ENCODE results near the gene YWHAG. TPM values are rescaled to one million over a fixed set of nuclear protein-coding genes. Genes with fewer than 3 reads are reported as not detected.
"Not testable (repeated sequence)": the region's sequence is repeated elsewhere in the genome, so short reads cannot be mapped to it uniquely, and the experiment has no call there.

The YWHAG gene
- polyA plus RNA-seq, 2 donors, result 35.2 to 53.3 TPM

GRCh38 chr7:76342222-76342621 lies 16.6 kb downstream of the YWHAG start:
- 89 to 91% methylated on average over 5 of the region's 5 CpGs for WGBS, 2 donors
- Histone ChIP-seq H3K27ac (ENCODE audit: low read depth in 2 of 2, low read length in 1 of 2) (no peak overlapping the region), H3K27me3 (ENCODE audit: control insufficient read depth in 1 of 2, insufficient read depth in 2 of 2, low read length in 2 of 2) (no peaks in the 10 kb centered on the region), H3K9me3 (ENCODE audit: control insufficient read depth in 2 of 2, insufficient read depth in 1 of 2, low read depth in 1 of 2, low read length in 1 of 2) (no peaks in the 10 kb centered on the region), H3K36me3 (ENCODE audit: control insufficient read depth in 2 of 2, insufficient read depth in 2 of 2, low read length in 1 of 2) (peaks cover 0 to 19% of the 10 kb centered on the region in 2 donors), H3K4me1 (ENCODE audit: control insufficient read depth in 2 of 2, insufficient read depth in 2 of 2, low read length in 1 of 2) (peaks cover 0 to 3% of the 10 kb centered on the region in 2 donors), H3K4me3 (ENCODE audit: low read depth in 1 of 2, low read length in 2 of 2) (no peak overlapping the region)

- no peaks in the 10 kb centered on the region for H3K9me3 ChIP-seq (ENCODE audit: control insufficient read depth in 2 of 2, insufficient read depth in 1 of 2, low read depth in 1 of 2, low read length in 1 of 2)
- WGBS, 2 donors, result 77 to 81% methylated on average over 3 of the region's 3 CpGs
- peak overlapping the region in 1 of 2 donors; percentile 59 for H3K27ac ChIP-seq (ENCODE audit: low read depth in 2 of 2, low read length in 1 of 2)
- peaks cover 0 to 11% of the 10 kb centered on the region in 2 donors for H3K36me3 ChIP-seq (ENCODE audit: control insufficient read depth in 2 of 2, insufficient read depth in 2 of 2, low read length in 1 of 2)
- no peak overlapping the region for H3K4me3 ChIP-seq (ENCODE audit: low read depth in 1 of 2, low read length in 2 of 2)
- H3K27me3 ChIP-seq (ENCODE audit: control insufficient read depth in 1 of 2, insufficient read depth in 2 of 2, low read length in 2 of 2), result no peaks in the 10 kb centered on the region
- H3K4me1 ChIP-seq (ENCODE audit: control insufficient read depth in 2 of 2, insufficient read depth in 2 of 2, low read length in 1 of 2), result peaks cover 0 to 3% of the 10 kb centered on the region in 2 donors
Observed at GRCh38 chr7:76340617-76341131, 18.1 kb downstream of the YWHAG start.

GRCh38 chr7:76338298-76339084 lies 20.3 kb downstream of the YWHAG start:
- no peak overlapping the region for H3K27ac ChIP-seq (ENCODE audit: low read depth in 2 of 2, low read length in 1 of 2)
- 57 to 65% methylated on average over 9 of the region's 9 CpGs for WGBS, 2 donors
- H3K9me3 ChIP-seq (ENCODE audit: control insufficient read depth in 2 of 2, insufficient read depth in 1 of 2, low read depth in 1 of 2, low read length in 1 of 2), result no peaks in the 10 kb centered on the region
- H3K27me3 ChIP-seq (ENCODE audit: control insufficient read depth in 1 of 2, insufficient read depth in 2 of 2, low read length in 2 of 2), result no peaks in the 10 kb centered on the region
- peaks cover 3% of the 10 kb centered on the region in 2 donors for H3K4me1 ChIP-seq (ENCODE audit: control insufficient read depth in 2 of 2, insufficient read depth in 2 of 2, low read length in 1 of 2)
- no peak overlapping the region for H3K4me3 ChIP-seq (ENCODE audit: low read depth in 1 of 2, low read length in 2 of 2)
- H3K36me3 ChIP-seq (ENCODE audit: control insufficient read depth in 2 of 2, insufficient read depth in 2 of 2, low read length in 1 of 2), result peaks cover 0 to 4% of the 10 kb centered on the region in 2 donors

GRCh38 chr7:76337147-76337546 lies 21.6 kb downstream of the YWHAG start:
- 84 to 85% methylated on average over 6 of the region's 6 CpGs for WGBS, 2 donors
- no peaks in the 10 kb centered on the region for H3K9me3 ChIP-seq (ENCODE audit: control insufficient read depth in 2 of 2, insufficient read depth in 1 of 2, low read depth in 1 of 2, low read length in 1 of 2)
- H3K4me1 ChIP-seq (ENCODE audit: control insufficient read depth in 2 of 2, insufficient read depth in 2 of 2, low read length in 1 of 2), result peaks cover 3% of the 10 kb centered on the region in 2 donors
- H3K27me3 ChIP-seq (ENCODE audit: control insufficient read depth in 1 of 2, insufficient read depth in 2 of 2, low read length in 2 of 2), result no peaks in the 10 kb centered on the region
- peak overlapping the region in 1 of 2 donors; percentile 9 for H3K27ac ChIP-seq (ENCODE audit: low read depth in 2 of 2, low read length in 1 of 2)
- no peak overlapping the region for H3K4me3 ChIP-seq (ENCODE audit: low read depth in 1 of 2, low read length in 2 of 2)
- H3K36me3 ChIP-seq (ENCODE audit: control insufficient read depth in 2 of 2, insufficient read depth in 2 of 2, low read length in 1 of 2), result peaks cover 0 to under 1% of the 10 kb centered on the region in 2 donors

GRCh38 chr7:76336094-76336493 lies 22.7 kb downstream of the YWHAG start:
- no peak overlapping the region for H3K27ac ChIP-seq (ENCODE audit: low read depth in 2 of 2, low read length in 1 of 2)
- peaks cover 0 to 3% of the 10 kb centered on the region in 2 donors for H3K36me3 ChIP-seq (ENCODE audit: control insufficient read depth in 2 of 2, insufficient read depth in 2 of 2, low read length in 1 of 2)
- no peaks in the 10 kb centered on the region for H3K9me3 ChIP-seq (ENCODE audit: control insufficient read depth in 2 of 2, insufficient read depth in 1 of 2, low read depth in 1 of 2, low read length in 1 of 2)
- no peaks in the 10 kb centered on the region for H3K27me3 ChIP-seq (ENCODE audit: control insufficient read depth in 1 of 2, insufficient read depth in 2 of 2, low read length in 2 of 2)
- peaks cover 3% of the 10 kb centered on the region in 2 donors for H3K4me1 ChIP-seq (ENCODE audit: control insufficient read depth in 2 of 2, insufficient read depth in 2 of 2, low read length in 1 of 2)
- no peak overlapping the region for H3K4me3 ChIP-seq (ENCODE audit: low read depth in 1 of 2, low read length in 2 of 2)

- H3K27ac ChIP-seq (ENCODE audit: low read depth in 2 of 2, low read length in 1 of 2); H3K4me3 ChIP-seq (ENCODE audit: low read depth in 1 of 2, low read length in 2 of 2); H3K9me3 ChIP-seq (ENCODE audit: control insufficient read depth in 2 of 2, insufficient read depth in 1 of 2, low read depth in 1 of 2, low read length in 1 of 2); H3K36me3 ChIP-seq (ENCODE audit: control insufficient read depth in 2 of 2, insufficient read depth in 2 of 2, low read length in 1 of 2); H3K4me1 ChIP-seq (ENCODE audit: control insufficient read depth in 2 of 2, insufficient read depth in 2 of 2, low read length in 1 of 2); H3K27me3 ChIP-seq (ENCODE audit: control insufficient read depth in 1 of 2, insufficient read depth in 2 of 2, low read length in 2 of 2): not testable (repeated sequence)
- WGBS, 2 donors, result 90 to 91% methylated on average over 2 of the region's 2 CpGs
Observed at GRCh38 chr7:76335417-76335816, 23.4 kb downstream of the YWHAG start.

GRCh38 chr7:76334320-76334967 lies 24.3 kb downstream of the YWHAG start:
- no peak overlapping the region for H3K27ac ChIP-seq (ENCODE audit: low read depth in 2 of 2, low read length in 1 of 2)
- no peaks in the 10 kb centered on the region for H3K9me3 ChIP-seq (ENCODE audit: control insufficient read depth in 2 of 2, insufficient read depth in 1 of 2, low read depth in 1 of 2, low read length in 1 of 2)
- no peaks in the 10 kb centered on the region for H3K27me3 ChIP-seq (ENCODE audit: control insufficient read depth in 1 of 2, insufficient read depth in 2 of 2, low read length in 2 of 2)
- H3K4me1 ChIP-seq (ENCODE audit: control insufficient read depth in 2 of 2, insufficient read depth in 2 of 2, low read length in 1 of 2), result peaks cover 3% of the 10 kb centered on the region in 2 donors
- no peak overlapping the region for H3K4me3 ChIP-seq (ENCODE audit: low read depth in 1 of 2, low read length in 2 of 2)
- H3K36me3 ChIP-seq (ENCODE audit: control insufficient read depth in 2 of 2, insufficient read depth in 2 of 2, low read length in 1 of 2), result peaks cover 7 to 11% of the 10 kb centered on the region in 2 donors
- WGBS, 2 donors, result 88 to 93% methylated on average over 6 of the region's 6 CpGs

- Histone ChIP-seq H3K4me1 (ENCODE audit: control insufficient read depth in 2 of 2, insufficient read depth in 2 of 2, low read length in 1 of 2) (peaks cover 3% of the 10 kb centered on the region in 2 donors), H3K27ac (ENCODE audit: low read depth in 2 of 2, low read length in 1 of 2) (peak overlapping the region in 1 of 2 donors; percentile 53)
- 66 to 69% methylated on average over 14 of the region's 14 CpGs for WGBS, 2 donors
Observed at GRCh38 chr7:76333511-76334101, 25.2 kb downstream of the YWHAG start.

GRCh38 chr7:76332078-76332477 lies 26.7 kb downstream of the YWHAG start:
- Histone ChIP-seq H3K36me3 (ENCODE audit: control insufficient read depth in 2 of 2, insufficient read depth in 2 of 2, low read length in 1 of 2) (peaks cover 16% of the 10 kb centered on the region in 2 donors), H3K4me1 (ENCODE audit: control insufficient read depth in 2 of 2, insufficient read depth in 2 of 2, low read length in 1 of 2) (peaks cover 0 to 3% of the 10 kb centered on the region in 2 donors)
- 66 to 80% methylated on average over 9 of the region's 9 CpGs for WGBS, 2 donors

More at GRCh38 chr7:76333511-76334101, 25.2 kb downstream of the YWHAG start:
- Histone ChIP-seq H3K36me3 (ENCODE audit: control insufficient read depth in 2 of 2, insufficient read depth in 2 of 2, low read length in 1 of 2) (peaks cover 12 to 13% of the 10 kb centered on the region in 2 donors), H3K4me3 (ENCODE audit: low read depth in 1 of 2, low read length in 2 of 2) (no peak overlapping the region), H3K9me3 (ENCODE audit: control insufficient read depth in 2 of 2, insufficient read depth in 1 of 2, low read depth in 1 of 2, low read length in 1 of 2) (no peaks in the 10 kb centered on the region), H3K27me3 (ENCODE audit: control insufficient read depth in 1 of 2, insufficient read depth in 2 of 2, low read length in 2 of 2) (no peaks in the 10 kb centered on the region)

More at GRCh38 chr7:76332078-76332477, 26.7 kb downstream of the YWHAG start:
- no peak overlapping the region for H3K4me3 ChIP-seq (ENCODE audit: low read depth in 1 of 2, low read length in 2 of 2)
- no peaks in the 10 kb centered on the region for H3K27me3 ChIP-seq (ENCODE audit: control insufficient read depth in 1 of 2, insufficient read depth in 2 of 2, low read length in 2 of 2)
- no peak overlapping the region for H3K27ac ChIP-seq (ENCODE audit: low read depth in 2 of 2, low read length in 1 of 2)
- H3K9me3 ChIP-seq (ENCODE audit: control insufficient read depth in 2 of 2, insufficient read depth in 1 of 2, low read depth in 1 of 2, low read length in 1 of 2), result no peaks in the 10 kb centered on the region

Measured in esophagus (tissue), 2 donors.